ENCODE data around the gene TBC1D17.

DNA sequence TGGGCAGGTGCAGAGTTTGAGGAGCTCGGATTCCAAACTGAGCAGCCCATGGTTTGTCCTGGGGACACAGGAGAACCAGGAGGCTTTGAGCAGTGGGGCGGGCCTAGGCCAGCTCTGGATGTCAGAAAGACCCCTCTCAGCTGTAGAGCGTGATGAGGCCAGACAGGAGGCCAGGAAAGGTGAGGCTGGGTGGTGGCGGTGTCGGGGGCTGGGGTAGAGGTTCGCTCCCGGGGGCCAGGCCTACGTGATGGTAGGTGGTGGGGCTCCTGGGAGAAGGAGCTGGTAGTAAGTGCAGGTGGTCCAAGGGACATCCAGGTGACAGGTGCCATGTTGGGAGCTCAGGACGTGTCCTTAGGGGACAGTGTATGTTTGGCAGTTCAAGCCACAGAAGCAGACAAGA is 40.1 kb upstream of the TBC1D17 start:
- TF ChIP-seq, protein P1, sequence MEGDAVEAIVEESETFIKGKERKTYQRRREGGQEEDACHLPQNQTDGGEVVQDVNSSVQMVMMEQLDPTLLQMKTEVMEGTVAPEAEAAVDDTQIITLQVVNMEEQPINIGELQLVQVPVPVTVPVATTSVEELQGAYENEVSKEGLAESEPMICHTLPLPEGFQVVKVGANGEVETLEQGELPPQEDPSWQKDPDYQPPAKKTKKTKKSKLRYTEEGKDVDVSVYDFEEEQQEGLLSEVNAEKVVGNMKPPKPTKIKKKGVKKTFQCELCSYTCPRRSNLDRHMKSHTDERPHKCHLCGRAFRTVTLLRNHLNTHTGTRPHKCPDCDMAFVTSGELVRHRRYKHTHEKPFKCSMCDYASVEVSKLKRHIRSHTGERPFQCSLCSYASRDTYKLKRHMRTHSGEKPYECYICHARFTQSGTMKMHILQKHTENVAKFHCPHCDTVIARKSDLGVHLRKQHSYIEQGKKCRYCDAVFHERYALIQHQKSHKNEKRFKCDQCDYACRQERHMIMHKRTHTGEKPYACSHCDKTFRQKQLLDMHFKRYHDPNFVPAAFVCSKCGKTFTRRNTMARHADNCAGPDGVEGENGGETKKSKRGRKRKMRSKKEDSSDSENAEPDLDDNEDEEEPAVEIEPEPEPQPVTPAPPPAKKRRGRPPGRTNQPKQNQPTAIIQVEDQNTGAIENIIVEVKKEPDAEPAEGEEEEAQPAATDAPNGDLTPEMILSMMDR (IDR thresholded peaks at IDR 0.05): no peak
- TF ChIP-seq POLR2A (IDR thresholded peaks at IDR 0.05): no peak
